Activated gamma-delta T cell (primary cell): ENCODE data around the gene SYT13.
"Not testable (repeated sequence)": the region's sequence is repeated elsewhere in the genome, so short reads cannot be mapped to it uniquely, and the experiment has no call there.

ENCODE experiments used
- DNase-seq: peaks from one replicate; lab custom pipeline; 2025; lab: John Stamatoyannopoulos, UW

Gene SYT13

DNA sequence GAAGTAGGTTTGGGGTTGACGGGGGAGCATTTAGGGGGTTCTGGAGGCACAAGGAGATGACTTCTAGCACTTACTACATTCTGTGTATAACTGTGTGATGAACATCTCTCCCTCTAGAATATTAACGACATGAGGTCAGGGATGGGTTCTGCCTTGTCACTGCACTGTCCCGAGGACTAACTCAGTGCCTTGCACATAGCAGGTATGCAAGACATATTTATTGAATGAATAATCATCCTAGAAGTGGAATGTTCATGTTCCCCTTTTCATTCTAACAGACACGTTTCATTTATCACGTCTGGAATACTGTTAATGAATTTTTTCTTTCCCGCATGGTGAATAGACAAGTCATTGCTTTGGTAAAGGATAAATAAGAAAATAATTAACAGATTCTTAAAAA is 12.6 kb downstream of the SYT13 start:
- DNase-seq = no peak

DNA sequence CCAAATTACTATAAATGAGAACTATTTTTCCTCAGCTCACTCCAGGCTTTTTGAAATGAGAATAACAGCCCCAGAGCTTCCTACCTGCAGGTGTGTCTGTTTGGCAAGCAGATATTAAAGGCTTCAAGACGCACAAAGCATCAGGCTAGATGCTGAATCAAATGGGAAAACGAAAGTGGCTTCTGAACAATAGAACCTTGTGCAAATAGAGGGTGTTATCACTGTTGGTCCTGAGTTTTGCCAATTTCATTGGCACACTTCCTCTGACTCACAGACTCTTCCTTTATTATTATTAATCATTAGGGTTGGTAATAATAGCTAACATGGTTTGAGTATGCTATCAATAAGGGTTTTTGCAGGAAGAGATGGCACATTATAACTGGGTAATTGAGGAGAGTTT is 13.4 kb downstream of the SYT13 start:
- no peak for DNase-seq

DNA sequence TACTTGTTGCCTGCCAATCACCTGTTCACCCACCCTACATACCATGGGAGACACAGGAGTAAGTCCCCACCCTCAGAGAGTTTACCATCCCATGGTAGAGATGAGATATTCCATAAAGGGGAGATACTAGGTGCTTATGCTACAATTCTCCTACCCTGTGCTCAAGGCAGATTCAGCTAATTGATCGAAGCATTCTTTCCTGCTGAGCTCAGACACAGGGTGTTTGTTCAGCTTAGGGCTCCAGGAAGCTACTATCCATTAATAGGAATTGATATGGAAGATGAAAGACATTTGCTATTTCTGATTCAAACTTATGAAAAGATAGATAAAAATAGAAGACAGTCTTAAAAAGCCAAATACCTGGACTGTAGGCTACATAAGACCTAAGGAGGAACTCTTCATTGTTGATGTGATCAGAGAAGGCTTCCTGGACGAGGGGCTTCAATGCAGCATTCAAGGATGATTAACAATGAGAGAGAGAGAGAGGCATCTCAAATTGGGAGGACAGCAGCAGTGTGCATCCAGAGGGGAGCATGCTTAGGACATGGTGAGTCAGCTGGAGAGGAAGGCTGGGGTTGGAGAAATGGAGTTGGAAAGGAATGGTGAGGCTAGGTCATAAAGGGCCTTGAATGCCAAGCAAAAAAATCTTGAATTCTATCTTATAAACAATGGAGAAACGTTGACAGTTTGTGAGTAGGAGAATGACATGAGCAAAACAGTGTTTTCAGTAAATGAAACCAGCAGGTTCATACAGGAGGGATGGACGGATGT is 15.0 kb downstream of the SYT13 start:
- DNase-seq = no peak

DNA sequence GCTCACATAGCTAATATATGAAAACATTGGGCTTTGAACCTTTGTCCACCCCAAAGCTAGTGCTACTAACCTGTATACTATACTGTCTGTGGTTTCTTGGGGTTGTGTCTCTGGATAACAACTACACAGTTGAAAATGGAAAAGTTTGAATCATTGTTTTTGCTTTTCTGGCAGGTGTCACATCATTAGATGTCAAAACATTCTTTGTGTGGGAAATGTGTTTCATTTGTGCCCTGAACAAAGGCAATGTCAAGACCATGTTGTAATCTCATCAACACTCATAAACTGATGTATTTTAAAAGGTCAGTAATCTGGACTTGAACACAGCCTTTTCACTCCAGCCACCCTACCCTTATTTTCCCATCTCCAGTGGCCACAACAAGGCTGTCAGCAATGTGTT is 16.5 kb downstream of the SYT13 start:
- DNase-seq = no peak

DNA sequence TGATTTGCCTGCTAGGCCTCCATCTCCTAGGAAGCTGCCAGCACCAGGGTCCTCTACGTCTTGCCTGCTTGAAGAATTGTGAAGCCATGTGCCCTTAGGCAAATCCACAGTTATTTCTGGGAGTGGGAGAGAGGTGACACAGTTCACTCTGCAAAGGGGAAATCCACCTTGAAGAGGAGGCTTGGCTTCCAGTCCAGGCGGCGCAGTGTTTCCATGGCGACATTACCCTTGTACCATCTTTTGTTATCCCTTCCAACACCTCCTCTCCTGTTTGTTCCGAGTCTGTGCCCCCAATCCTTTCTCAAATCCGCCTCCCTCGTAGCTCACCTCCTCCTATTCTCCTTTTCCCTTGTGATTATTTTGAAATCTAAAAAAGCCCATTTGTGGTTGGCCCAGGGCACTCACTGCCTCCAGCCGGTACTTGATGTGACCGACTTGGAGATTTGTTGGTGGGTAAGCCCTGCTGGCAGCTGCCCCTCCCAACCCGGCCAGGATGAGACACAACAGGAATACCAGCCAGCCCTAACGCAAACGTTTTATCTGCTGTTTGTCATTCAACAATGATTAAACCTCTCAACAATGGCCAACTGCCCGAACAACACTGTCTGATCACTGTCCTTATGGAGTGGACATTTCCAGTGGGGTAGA is 18.4 kb downstream of the SYT13 start:
- no peak for DNase-seq

DNA sequence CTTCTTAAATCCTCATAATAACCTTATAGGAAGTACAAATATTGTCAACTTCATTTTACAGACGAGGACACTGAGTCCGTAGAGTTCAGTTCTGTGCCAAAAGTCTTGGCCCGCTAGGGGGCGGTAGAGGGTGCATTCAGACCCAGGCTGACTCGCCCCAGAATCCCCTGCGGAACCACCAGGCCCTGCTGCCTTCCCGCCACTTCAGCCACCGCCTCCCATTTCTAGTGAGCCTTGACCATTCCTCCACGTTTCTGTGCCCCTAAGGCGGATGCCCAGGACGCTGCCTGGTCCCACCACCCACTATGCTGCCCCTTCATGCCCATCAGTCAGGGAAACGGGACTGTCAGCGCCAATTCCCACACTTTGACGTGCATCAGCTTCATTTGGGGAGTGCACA is 19.1 kb downstream of the SYT13 start:
- no peak for DNase-seq

DNA sequence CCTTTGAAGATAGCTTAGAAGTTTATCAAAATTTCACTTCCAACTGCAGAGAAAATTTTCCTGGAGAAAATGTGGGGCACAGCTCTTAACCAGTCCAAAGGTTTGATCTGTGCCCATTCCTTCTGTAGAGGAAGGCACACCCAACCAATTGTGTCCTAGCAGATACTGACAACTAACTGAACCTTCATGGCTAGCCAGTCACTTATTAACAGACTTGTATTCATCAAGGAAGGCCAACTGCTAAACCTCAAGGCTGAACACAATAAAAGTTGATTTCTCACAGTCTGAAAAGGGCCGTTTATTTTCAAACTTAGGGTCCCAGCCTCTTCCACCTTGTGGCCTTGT is 19.5 kb downstream of the SYT13 start:
- DNase-seq = no peak

DNA sequence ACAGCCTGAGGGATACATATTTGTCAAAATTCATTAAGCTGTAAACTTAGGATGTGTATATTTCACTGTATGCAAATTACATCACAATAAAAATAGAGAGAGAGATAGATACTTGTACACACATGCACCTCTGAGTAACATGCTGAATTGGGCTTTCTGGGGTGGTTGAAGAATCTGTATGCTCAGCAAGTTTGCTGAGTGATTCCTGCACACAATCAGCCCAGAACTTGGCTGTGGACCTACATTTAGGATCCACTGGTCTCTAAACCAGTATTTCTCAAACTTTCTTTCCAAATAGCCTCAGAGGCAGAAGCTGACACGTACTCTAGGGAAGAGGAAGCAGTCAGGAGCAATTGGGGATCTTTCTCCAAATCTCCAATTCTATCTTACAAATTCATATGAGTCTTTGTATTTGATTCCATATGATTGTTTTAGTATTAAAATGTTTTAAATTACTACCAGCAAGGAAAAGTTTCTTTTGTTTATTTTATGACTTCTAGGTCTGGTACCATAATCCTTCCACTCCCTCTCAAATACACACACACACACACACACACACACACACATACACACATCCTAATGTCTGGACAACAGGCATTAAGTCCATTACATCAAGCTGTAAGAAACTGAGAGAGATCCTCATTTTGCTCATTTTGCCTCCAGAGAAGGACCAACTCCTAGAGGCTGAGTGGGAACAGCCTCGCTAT is 20.0 kb downstream of the SYT13 start:
- DNase-seq = no peak

DNA sequence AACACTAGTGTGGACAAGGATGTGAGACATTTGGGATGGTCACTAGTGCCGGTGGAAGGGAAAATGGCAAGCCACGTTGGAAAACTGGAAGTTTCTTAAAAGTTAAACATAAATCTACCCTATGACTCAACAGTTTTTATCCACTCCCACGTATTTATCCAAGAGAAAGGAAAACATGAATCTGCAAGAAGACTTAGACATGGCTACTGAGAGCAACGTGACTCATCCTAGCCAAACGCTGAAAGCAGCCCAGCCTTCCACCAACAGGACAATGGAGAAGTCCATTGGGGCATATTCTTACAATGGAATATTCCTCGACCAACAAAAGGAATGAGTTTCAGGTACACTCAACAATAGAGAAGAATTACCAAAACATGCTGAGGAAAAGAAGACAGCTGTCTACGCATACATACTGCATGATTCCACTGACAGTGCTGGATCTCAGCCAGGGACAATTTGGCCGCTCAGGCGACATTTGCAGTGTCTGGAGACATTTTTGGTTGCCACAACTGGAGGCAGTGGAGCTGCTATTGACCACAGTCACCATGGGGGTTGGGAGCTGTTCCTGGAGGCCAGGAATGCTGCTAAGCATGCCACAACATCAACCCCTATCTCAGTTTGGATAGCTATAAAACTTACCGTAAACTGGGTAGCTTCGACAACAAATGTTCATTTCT is 21.2 kb downstream of the SYT13 start:
- no peak for DNase-seq

DNA sequence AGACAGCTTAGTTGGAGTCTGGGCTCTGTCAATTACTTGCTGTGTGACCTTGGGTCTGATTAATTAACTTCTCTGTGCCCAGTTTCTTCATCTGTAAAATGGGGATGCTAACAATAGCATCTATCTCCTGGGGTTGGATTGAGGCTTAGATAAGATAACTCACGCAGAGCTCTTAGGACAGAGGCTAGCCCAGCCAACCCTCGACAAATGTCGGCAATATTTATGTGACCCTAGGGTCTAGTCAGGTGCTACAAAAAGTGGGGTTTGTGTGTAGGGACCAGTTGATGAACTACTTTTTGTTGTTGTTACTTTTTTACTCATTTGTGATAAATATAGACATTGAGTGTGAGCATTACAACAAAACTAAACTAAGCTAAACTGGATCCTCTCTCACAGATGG is 22.4 kb downstream of the SYT13 start:
- no peak for DNase-seq

DNA sequence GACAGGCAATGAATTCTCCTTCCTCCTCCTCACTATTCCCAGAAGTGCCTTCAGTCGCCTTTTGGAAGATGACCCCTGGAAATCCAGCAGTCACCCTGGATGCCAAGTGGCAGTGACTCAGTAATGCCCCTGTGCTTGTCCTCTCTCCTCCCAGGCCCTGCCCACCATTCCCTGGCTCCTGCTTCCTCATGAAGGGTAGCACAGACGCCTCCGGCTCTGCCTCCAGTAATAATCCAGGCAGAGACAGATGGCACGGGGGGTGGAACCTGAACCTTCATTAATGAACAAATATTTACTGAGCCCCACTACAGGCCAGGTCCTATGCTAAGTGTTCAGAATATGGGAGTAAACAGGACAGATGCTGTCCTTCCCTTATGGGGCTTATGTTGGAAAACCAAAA is 23.2 kb downstream of the SYT13 start:
- no peak for DNase-seq

DNA sequence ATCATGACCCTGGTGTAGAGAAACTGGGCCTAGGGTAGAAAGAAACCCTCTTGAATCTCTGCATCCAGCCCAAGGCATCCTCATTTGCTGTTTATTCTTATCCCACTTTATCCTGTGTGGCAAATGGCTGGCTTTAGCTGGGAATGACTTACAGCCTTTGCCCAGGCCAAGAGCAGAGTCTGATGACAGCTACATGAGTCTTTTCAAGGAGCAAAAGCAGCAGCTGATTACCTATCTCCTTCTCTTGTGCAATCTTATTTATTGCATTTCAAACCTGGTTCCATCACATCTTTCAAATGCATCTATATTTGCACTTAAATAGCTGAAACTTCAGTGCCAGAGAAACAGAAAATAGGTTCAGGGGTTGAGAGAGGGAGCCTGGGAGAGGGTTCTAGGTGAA is 26.1 kb downstream of the SYT13 start:
- no peak for DNase-seq

DNA sequence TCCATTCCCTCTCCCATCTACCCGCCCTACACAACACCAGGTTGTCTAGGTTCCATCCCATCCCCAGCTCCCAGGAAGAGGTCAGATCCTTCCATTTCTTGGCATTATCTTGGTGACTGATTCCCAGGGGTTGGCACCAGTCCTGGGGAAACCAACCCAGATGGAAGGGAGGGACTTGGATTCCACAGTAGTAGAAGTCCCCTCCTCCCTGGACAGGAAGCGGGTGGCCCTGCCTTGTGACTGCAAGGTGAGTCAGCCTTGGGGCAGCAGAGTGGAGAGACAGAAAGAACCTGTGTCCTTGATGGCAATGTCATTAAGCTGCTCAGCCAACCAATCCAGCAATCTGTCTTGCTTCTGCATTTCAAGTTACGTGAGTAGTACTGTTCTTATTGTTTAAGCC is 26.5 kb downstream of the SYT13 start:
- no peak for DNase-seq

DNA sequence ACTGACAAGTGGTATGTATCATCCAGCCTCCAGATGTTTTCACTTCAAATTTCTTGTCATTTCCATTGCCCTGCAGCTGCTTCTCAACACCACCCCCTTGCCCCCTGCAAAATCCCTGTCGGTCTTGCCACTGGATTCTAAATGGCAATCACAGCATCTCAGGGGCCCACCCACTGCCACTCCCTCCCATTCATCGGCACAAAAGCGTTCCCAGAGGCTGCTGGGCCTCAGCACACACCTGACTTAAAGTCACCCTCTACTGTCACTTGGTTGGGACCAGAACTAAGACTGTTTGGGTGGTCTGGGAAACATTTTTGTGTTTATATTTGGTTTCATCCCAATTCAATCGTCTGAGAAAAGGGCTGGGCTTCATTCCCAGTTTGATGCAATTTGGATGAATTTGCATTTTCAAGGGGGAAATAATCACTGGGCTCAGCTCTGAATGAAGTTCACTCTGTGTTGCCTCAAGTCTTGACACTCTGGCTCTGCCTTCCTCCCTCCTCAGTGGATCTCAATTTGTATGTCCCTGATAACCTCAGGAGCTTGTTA is 27.1 kb downstream of the SYT13 start:
- DNase-seq = no peak

DNA sequence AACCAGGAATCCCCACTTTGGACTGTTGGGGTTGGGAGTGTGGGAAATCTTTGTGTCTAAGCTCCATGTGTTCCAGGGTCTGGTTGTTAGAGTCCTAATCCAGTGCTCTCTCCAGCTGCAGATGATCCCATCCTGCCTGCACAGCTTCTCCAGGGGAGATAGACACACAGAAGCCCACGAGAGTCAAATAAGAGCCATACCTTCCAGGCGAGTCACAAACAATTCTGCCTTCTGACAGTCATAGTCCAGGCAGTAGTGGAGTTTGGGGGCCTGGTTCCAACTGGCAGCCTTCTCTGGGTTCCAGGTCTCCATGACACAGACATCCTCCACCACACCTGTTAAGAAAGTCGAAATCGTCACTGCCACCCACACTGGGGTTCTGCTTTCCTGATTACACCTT is 32.1 kb downstream of the SYT13 start:
- DNase-seq = no peak

DNA sequence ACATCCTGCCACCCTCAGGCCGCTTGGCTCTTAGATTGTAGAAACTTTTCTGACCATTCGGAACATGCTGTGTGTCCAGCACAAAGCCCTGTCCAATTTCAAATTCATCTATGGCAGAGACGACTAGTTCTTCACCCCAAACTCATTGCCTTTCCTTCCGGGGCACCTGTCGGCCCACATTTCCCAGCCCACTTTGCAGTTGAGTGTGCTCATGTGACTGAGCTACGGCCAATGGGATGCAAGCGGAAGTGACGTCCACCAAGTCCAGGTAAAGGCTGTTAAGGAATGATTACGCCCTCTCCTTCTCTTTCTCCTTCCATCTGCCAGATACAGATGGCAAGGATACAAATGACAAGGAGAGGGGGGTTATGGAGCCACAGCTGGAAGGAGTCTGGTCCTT is 32.5 kb downstream of the SYT13 start:
- DNase-seq = no peak

DNA sequence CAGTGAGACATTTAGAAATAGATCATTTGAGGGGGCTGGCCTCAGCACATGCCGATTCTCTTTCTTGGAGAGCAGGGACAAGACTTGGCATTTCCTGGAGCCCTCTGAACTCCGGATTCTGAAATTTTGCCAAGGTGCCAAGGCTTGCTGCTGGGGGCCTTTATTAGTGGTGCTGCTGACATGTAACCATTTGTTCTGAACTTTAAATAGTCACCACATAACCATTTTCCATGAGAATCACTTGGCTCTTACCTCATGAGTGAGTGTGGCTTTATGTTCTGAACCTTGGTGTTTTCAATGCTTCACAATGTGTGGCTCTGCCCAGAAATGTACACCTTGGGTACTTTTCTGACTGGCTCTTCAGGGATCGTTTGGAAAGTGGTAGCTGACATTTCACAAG is 33.3 kb downstream of the SYT13 start:
- no peak for DNase-seq

DNA sequence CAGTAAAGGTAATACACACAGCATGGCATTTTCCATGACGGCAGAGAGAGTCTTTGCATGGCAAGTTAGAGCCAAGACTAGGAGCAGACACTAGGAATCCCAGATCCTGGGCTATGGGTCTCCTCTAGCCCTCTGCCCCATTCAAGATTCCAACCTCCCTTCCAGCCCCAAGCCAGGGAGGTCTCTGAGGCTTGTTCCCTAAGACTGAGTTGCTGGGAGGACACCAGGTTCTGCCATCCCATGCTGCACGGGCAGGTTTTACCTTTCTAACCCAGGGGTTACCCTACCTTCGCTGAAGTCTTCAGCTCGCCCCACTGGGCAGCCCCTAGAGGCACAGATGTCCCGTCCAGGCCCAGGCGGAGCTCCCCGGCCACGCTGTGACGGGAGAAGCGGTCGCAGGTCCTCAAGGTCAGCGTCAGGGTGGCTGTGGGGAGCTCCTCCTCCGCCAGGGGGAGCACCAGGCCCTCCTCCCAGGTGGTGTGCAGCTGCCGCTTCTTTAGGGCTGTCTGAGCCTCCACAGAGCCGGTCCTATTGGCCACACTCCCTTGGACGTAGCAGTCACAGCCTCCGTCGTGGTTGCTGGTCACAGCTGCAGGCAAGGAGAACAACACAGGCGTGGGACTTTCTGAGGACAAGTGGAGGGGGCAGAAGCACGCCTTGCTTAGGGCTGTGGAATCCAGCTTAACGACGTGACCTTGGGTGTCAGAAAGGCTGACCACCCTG is 33.8 kb downstream of the SYT13 start:
- DNase-seq = no peak

DNA sequence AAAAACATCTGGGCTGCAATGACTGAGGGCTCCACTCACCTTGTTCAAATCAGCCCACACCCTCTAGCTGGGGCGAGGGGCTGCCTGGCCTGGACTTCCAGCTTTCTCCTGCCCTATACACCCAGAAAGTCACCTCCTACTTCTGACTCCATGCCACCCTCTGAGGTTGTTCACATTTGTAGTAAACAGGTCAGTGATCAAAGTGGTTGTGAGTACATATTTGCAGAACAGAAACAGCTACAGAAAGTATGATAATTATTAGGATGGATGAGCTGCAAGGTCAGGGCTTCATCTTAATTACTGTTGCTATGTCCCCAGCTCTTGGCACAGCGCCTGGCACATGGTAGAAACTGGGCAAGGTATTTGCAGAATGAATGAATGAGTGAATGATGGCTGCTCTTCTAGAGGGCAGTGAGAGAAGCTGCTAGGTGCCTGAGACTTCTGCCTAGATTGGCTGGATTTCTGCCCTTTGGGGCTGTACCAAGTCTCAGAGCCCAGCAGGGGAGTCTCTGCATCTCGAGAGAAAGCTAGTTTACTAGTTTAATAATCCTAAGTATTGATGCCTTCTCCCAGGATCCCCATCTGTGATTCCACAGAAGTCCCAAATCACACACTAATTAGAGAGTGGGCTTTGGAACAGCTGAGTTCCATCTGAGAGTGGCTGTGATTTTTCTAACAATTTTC is 36.0 kb downstream of the SYT13 start:
- no peak for DNase-seq

DNA sequence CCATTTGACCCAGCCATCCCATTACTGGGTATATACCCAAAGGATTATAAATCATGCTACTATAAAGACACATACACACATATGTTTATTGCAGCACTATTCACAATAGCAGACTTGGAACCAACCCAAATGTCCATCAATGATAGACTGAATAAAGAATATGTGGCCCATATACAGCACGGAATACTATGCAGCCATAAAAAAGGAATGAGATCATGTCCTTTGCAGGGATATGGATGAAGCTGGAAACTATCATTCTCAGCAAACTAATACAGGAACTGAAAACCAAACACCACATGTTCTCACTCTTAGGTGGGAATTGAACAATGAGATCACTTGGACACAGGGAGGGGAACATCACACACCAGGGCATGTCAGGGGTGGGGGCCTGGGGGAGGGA is 36.8 kb downstream of the SYT13 start:
- DNase-seq = not testable (repeated sequence)

DNA sequence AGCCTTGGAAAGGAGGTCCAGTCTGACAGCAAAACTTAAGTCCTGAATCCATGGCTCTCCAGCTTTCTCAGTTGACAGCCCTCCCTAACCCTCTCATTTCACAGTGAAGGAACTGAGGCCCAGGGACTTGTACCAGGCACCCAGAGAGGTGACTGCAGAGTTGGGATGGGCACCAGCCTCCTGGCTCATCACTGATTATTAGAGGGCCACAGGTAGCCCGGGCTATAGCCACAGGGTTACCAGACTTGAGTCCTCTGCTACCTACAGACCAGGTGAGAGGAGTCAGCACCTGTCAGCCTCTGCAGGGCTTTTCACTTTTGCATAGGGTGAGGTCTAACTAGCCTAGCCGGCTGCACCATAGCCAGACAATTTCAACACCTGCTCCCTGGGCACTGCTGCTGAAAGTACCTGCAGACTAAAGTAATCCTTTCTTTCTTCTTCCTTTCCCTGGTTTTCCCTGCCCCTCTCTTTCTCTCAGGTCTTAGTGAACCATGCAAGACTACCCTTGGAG is 37.6 kb downstream of the SYT13 start:
- DNase-seq = no peak
